SU-DHL-6 (cell line): ENCODE results near the gene KIAA0040.

ENCODE experiments used
- EZH2phosphoT487 ChIP-seq: fragments of 200-600 bp; sonication (generic), shearing (Covaris generic); conservative IDR thresholded peaks from 2 replicates; pipeline ENCODE4 v1.6.1; 2018; ENCODE audit warnings: mild to moderate bottlenecking, antibody characterized with exemption, low read length, moderate library complexity, mixed read lengths
- TF ChIP-seq, protein P1 (sequence below): fragments of 200-600 bp; sonication (generic); IDR thresholded peaks from one replicate; pipeline ENCODE4 v1.5.1; 2017; ENCODE audit warnings: antibody characterized with exemption, mild to moderate bottlenecking, low read length, moderate library complexity; ENCODE audit not compliant: insufficient read depth, poor library complexity, severe bottlenecking

DNA sequence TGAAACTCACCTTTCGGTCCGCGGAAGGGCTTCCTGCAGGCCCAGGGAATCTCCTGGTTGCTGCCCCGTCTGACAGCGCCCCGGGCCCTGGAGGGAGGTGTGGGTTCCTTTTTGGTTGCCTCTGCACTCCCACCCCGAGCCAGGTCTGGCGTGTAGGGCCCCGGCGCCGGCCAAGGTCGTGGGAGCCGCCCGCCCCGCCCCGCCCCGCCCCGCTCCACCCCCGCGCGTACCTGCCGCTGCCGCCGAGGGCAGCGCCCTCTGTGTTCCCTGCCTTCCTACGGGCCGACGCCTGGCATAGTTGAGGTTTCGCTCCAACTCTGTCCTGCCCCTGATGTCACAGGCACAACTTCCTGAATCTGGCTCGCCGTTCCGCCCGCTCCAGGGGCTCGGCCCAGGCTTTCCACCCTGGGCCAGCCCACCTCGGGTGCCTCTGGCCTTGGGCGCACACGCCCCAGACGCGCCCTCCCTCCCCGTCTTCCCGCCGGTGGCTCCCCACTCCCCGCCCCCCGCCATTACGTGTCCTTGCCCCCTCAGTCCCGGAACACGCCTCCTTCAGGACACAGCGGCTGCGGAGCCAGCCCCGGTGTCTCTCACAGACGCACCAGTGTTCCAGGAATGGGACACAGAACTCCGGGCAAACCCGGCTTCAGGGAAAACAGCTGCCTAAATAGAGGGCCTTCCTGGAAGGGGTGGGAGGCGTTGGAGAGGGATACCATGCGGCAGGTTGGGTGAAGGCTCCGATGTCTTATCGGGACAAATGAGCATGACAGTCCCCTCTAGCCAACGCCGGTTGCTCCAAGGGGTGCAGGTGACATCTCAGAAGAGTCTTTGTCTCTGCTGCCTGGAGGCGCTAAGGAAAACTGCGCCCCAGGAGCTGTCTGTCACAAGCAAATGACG, at the start of gene KIAA0040:
- TF ChIP-seq, protein P1, sequence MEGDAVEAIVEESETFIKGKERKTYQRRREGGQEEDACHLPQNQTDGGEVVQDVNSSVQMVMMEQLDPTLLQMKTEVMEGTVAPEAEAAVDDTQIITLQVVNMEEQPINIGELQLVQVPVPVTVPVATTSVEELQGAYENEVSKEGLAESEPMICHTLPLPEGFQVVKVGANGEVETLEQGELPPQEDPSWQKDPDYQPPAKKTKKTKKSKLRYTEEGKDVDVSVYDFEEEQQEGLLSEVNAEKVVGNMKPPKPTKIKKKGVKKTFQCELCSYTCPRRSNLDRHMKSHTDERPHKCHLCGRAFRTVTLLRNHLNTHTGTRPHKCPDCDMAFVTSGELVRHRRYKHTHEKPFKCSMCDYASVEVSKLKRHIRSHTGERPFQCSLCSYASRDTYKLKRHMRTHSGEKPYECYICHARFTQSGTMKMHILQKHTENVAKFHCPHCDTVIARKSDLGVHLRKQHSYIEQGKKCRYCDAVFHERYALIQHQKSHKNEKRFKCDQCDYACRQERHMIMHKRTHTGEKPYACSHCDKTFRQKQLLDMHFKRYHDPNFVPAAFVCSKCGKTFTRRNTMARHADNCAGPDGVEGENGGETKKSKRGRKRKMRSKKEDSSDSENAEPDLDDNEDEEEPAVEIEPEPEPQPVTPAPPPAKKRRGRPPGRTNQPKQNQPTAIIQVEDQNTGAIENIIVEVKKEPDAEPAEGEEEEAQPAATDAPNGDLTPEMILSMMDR: no peak
- no peak for TF ChIP-seq EZH2phosphoT487
